Breast epithelium (tissue), 4 donors: ENCODE results near the gene PEX16. TPM values are rescaled to one million over a fixed set of nuclear protein-coding genes. Genes with fewer than 3 reads are reported as not detected.
A peak's percentile ranks its signal among the peaks of the same experiment; 100 is the strongest.

Experiments used
- DNase-seq, 2 donors: peaks; one replicate each; pipeline ENCODE4 v3.0.0-alpha.2; 2019; ENCODE audit warnings: low spot score in 2 of 2
- H3K27ac ChIP-seq, 2 donors: fragments of 200-600 bp; sonication (generic) in 1 of 2; one replicate each; pipeline ENCODE4 v1.5.1; 2016 to 2019; ENCODE audit warnings: mild to moderate bottlenecking in 1 of 2
- H3K27me3 ChIP-seq, 2 donors: fragments of 200-600 bp; sonication (generic) in 1 of 2; one replicate each; pipeline versions ENCODE4 v1.5.1 to v1.6.0; 2017 to 2019; ENCODE audit warnings: control low read depth in 1 of 2, mild to moderate bottlenecking in 1 of 2
- H3K36me3 ChIP-seq: fragments of 200-600 bp; one replicate; pipeline ENCODE4 v1.5.1; 2019
- H3K4me1 ChIP-seq, 2 donors: fragments of 200-600 bp; sonication (generic); one replicate each; pipeline ENCODE4 v1.5.1; 2016 to 2019; ENCODE audit warnings: control low read depth in 1 of 2
- H3K4me3 ChIP-seq, 3 donors: fragments of 200-600 bp; sonication (generic); 1 replicate in 2 of 3; 2 replicates in 1 of 3; pipeline ENCODE4 v1.5.1; 2016 to 2019; ENCODE audit warnings: mild to moderate bottlenecking in 3 of 3, moderate library complexity in 2 of 3
- H3K9me3 ChIP-seq, 2 donors: fragments of 200-600 bp; sonication (generic) in 1 of 2; one replicate each; pipeline ENCODE4 v1.5.1; 2016 to 2019; ENCODE audit warnings: control low read depth in 1 of 2
- CTCF ChIP-seq, 3 donors: fragments of 450-650 bp; IDR thresholded peaks; one replicate each; pipeline ENCODE4 v1.5.1; 2016 to 2017; ENCODE audit warnings: antibody characterized with exemption in 3 of 3, mild to moderate bottlenecking in 3 of 3, moderate library complexity in 3 of 3
- POLR2A ChIP-seq: fragments of 450-650 bp; IDR thresholded peaks from one replicate; pipeline ENCODE4 v1.6.1; 2016; ENCODE audit warnings: antibody characterized with exemption, mild to moderate bottlenecking, moderate library complexity
- POLR2AphosphoS5 ChIP-seq, 3 donors: sonication (generic); formaldehyde crosslinking; IDR thresholded peaks; one replicate each; pipeline ENCODE4 v1.6.1; 2017; ENCODE audit warnings: antibody characterized with exemption in 3 of 3
- intact Hi-C: fragments of 100-400 bp; cut with DNase I; formaldehyde crosslinking; loops from one replicate; pipeline ENCODE4 v1.15.1; 2023; ENCODE audit warnings: low total_unique reads
- total RNA-seq, 3 donors: library from RNA; depleted of rRNA; stranded (reverse); fragments of >200 nt; gene quantifications; one replicate each; pipeline ENCODE4 v1.1.0, GENCODE V29; 2016

The PEX16 gene
- total RNA-seq, 3 donors from 2014 or later = 22.1 to 32.8 (median 25.6) TPM

GRCh38 chr11:45921561-45922424, 4.1 kb upstream of the PEX16 start:
- Histone ChIP-seq H3K36me3 (no peaks in the 10 kb centered on the region), H3K4me1 (peaks cover 0 to 18% of the 10 kb centered on the region in 2 donors), H3K9me3 (no peaks in the 10 kb centered on the region), H3K27me3 (no peaks in the 10 kb centered on the region), H3K4me3 (peak overlapping the region in 2 of 3 donors; percentile 67 to 79), H3K27ac (peak overlapping the region; percentile 83 to 88)
- peak; percentile 67 to 71 for DNase-seq
- intact Hi-C loops = no loop called here
- peak in 2 of 3 donors; percentile 13 to 14 for TF ChIP-seq CTCF (IDR thresholded peaks at IDR 0.05)
- TF ChIP-seq POLR2A = no peak
- TF ChIP-seq POLR2AphosphoS5 (IDR thresholded peaks at IDR 0.05) = no peak

GRCh38 chr11:45920531-45921477, 3.1 kb upstream of the PEX16 start:
- H3K4me1 ChIP-seq = peaks cover 0 to 19% of the 10 kb centered on the region in 2 donors
- no peak for DNase-seq
- H3K27ac ChIP-seq = peak overlapping the region; percentile 88 to 93
- H3K27me3 ChIP-seq = no peaks in the 10 kb centered on the region
- TF ChIP-seq POLR2AphosphoS5 (IDR thresholded peaks at IDR 0.05) (no peak), CTCF (IDR thresholded peaks at IDR 0.05) (no peak), POLR2A (no peak)
- H3K4me3 ChIP-seq = peak overlapping the region in 1 of 3 donors; percentile 79
- intact Hi-C loops = no loop called here
- no peaks in the 10 kb centered on the region for H3K36me3 ChIP-seq
- H3K9me3 ChIP-seq = no peaks in the 10 kb centered on the region

GRCh38 chr11:45919806-45920530, 2.3 kb upstream of the PEX16 start:
- Histone ChIP-seq H3K4me3 (no peak overlapping the region), H3K36me3 (no peaks in the 10 kb centered on the region), H3K9me3 (no peaks in the 10 kb centered on the region), H3K27me3 (no peaks in the 10 kb centered on the region), H3K27ac (peak overlapping the region; percentile 88 to 93), H3K4me1 (peaks cover 0 to 19% of the 10 kb centered on the region in 2 donors)
- intact Hi-C loops = no loop called here
- no peak for TF ChIP-seq CTCF (IDR thresholded peaks at IDR 0.05)
- no peak for TF ChIP-seq POLR2AphosphoS5 (IDR thresholded peaks at IDR 0.05)
- no peak for TF ChIP-seq POLR2A
- peak in 1 of 2 donors; percentile 49 for DNase-seq

- H3K27me3 ChIP-seq = no peaks in the 10 kb centered on the region
- H3K27ac ChIP-seq = peak overlapping the region; percentile 49 to 93
- intact Hi-C loops = no loop called here
- H3K9me3 ChIP-seq = no peaks in the 10 kb centered on the region
- peak overlapping the region; percentile 96 to 100 (median 98) for H3K4me3 ChIP-seq
- peaks cover 2% of the 10 kb centered on the region for H3K36me3 ChIP-seq
- H3K4me1 ChIP-seq = peaks cover 0 to 19% of the 10 kb centered on the region in 2 donors
- TF ChIP-seq POLR2AphosphoS5 (IDR thresholded peaks at IDR 0.05) (no peak), POLR2A (no peak), CTCF (IDR thresholded peaks at IDR 0.05) (no peak)
- no peak for DNase-seq
Measured at GRCh38 chr11:45918962-45919675, 1.4 kb upstream of the PEX16 start.
